T47D (cell line): Measurements from ENCODE around the gene PTGFRN.
"Not testable (repeated sequence)": the region's sequence is repeated elsewhere in the genome, so short reads cannot be mapped to it uniquely, and the experiment has no call there.

Experiments used
- DNase-seq, 2 experiments: peaks; one replicate each; pipeline versions ENCODE4 v3.0.0 to v3.0.0-alpha.2; 2011 to 2012; ENCODE audit warnings: low read depth in 1 of 2, low spot score in 1 of 2
- JUND ChIP-seq: IDR thresholded peaks from 2 replicates; pipeline ENCODE4 v1.6.1; 2012; ENCODE audit warnings: low read depth
- in situ Hi-C: cut with HindIII; loops from 2 replicates; pipeline ENCODE4 v1.10.0; 2016; ENCODE audit warnings: low sequenced_read_pairs, low pct_unique_long_range_greater_than_20kb

Gene PTGFRN

DNA sequence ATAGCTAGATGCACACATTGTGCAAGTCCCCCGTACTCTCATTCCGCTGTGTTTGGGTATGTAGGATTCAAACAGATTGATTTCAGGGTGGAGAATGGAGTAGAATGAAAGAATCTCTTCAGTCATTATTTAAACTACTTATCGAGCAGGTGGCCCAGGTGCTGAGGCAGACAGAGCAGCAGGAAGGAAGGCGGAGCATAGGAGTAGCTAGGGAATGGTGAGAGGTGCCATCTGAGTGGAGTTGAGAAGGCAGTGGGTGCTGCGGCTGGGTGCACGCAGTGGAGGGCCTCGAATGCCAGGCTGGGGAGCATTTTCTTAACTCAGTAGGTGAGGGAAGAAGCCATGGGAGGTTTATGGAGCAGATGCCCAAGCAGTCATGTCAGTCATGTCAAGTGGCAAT lies 46.7 kb downstream of the PTGFRN start:
- TF ChIP-seq JUND: no peak
- no peak for DNase-seq
- in situ Hi-C loops: no loop called here

DNA sequence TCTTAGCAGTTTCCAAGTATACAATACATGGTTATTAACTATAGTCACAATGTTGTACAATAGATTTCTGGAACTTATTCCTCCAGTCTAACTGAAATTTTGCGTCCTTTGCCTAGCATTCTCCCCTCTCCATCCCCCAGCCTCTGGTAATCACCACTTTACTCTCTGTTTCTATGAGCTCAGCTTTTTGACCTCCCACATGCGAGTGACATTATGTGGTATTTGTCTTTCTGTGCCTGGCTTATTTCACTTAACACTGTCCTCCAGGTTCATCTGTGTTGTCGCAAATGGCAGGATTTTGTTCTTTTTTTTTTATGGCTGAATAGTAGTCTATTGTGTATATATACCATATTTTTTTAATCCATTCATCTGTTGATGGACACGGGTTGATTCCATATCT lies 47.9 kb downstream of the PTGFRN start:
- in situ Hi-C loops: no loop called here
- no peak for DNase-seq
- TF ChIP-seq JUND: no peak

DNA sequence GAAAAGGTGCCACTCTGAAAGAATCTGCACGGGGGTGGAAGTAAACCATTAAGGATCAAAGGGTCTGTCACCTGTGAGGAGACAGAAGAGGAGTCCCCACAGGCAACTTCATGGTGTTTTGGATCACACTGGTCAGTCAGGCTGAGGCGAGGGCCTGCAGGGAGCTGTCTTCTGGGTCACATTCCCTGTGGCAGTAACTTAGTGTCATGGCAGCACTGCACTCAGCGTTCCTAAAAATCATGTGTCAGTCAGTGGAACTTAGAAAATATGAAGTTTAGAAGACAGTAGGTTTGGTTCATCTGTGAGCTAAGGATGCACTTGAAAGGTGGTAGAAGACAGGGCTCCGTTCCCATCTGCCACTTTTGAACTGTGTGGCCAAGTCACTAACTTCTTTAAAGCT lies 48.4 kb downstream of the PTGFRN start:
- in situ Hi-C loops: no loop called here
- no peak for TF ChIP-seq JUND
- DNase-seq: no peak

DNA sequence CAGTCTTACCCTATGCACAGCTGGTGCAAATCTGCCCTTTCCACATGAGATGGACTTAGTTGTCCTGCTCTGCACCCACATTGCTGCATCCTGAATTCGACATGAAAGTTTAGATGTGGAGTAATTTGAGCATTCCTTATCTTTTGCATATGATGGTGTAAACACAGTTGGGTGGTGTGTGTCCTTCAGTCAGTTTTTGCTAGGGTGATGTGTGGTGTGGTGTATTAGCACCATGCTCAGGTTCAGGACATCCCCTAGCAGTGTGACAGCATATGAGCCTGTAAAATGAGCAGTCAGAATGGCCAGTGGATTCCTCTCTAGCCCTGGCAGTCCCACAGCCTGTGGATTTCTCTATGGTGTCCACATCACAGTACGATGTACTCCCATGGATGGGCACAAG lies 49.3 kb downstream of the PTGFRN start:
- in situ Hi-C loops: no loop called here
- no peak for TF ChIP-seq JUND
- no peak for DNase-seq

DNA sequence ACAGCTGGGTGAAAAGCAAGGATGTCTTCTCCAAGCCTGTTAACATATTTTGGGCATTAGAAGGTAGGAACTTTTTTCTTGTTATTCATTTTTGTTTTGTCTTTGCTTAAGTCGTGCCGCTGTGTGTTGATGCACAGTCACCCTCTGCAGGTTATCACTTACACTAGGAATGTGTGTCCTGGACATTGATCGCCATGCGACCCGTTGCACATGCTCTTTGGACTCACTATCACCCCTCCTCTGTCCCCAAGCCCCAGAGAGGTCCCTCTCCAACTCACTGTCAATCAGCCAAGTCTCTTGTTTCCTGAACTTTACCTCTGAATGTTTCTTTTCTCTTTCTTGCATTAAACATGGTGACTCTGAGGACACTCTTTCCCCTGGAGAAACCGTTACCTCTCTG lies 51.9 kb downstream of the PTGFRN start:
- DNase-seq: no peak
- no peak for TF ChIP-seq JUND
- in situ Hi-C loops: no loop called here

DNA sequence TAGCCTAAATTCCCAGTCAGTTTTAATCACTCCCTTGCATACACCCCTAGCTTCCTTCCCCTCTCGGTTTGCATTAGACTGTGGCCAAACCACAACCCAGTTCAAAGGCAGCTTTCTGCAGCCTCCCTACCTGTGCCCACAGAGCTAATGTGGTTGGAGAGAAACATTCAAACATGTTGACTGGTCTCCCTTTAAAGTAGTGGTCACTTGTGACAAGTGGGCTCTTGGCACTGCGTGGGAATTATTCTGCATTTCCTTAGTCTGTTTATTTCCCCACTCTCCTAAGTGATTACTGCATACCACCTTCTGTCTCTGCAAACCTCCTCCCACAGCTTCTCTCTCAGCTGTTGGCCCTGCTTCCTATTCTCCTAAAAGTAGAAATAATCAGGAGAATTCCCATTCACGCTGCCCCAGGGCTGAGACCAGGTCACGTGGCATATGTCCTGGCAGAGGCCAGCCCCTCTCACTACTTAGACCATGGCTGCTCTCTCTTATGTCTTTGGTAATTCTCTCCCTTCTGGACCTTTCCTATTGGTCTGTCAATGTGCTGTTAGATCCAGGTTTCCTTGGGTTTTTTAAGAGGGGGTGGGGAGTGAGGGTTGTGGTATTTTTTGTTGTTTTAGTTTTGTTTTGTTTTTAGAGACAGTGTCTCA lies 53.4 kb downstream of the PTGFRN start:
- no peak for TF ChIP-seq JUND
- in situ Hi-C loops: no loop called here
- DNase-seq: no peak

DNA sequence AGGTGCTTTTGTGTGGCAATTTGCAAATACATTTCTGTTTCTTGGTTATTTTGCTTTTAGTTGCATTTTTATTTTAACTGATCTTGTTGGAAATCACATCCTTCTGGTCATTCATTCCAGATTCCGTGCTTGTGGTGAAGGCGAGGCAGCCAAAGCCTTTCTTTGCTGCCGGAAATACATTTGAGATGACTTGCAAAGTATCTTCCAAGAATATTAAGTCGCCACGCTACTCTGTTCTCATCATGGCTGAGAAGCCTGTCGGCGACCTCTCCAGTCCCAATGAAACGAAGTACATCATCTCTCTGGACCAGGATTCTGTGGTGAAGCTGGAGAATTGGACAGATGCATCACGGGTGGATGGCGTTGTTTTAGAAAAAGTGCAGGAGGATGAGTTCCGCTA lies 57.1 kb downstream of the PTGFRN start:
- no peak for DNase-seq
- TF ChIP-seq JUND: no peak
- in situ Hi-C loops: no loop called here

DNA sequence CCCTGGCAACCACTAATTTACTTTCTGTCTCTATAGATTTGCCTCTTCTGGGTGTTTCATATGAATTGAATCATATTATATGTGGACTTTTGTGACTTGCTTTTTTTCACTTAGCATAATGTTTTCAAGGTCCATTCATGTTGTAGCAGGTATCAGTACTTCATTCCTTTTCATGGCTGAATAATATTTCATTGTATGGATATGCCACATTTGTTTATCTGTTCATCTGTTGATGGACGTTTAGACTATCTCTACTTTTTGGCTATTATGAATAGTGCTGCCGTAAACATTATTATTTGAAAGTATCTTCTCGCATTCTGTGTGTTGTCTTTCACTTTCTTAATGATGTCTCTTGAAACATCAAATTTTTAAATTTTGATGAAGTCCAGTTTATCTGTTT lies 59.0 kb downstream of the PTGFRN start:
- no peak for TF ChIP-seq JUND
- in situ Hi-C loops: no loop called here
- DNase-seq: no peak

DNA sequence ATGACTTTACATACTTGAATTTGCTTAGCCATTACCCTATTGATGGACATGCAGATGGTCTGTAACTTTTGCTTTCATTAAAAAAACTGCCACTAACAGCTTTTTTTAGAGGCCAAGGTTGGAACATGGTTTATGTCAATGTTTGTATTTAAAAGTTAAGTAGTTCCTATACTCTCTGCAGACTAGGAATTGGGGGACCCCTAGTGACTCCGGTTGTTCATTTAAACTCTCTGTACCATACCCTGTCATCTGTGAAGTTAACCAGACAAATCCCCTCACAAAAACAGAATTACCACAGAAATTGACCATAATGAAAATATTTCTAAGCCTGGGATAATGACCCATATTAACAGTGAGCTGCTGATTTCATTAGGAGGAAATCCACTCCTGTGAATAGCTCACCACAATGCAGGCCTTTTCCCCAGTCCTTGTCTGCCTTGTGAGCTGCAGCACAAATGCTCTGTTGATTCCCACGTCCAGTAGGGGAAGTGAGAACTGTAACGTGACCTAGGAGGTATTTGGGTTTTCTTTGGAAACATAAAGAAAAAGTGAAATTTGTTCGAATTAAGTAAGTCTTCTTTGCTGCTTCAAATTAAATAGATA lies 61.6 kb downstream of the PTGFRN start:
- no peak for DNase-seq
- TF ChIP-seq JUND: no peak
- in situ Hi-C loops: no loop called here

DNA sequence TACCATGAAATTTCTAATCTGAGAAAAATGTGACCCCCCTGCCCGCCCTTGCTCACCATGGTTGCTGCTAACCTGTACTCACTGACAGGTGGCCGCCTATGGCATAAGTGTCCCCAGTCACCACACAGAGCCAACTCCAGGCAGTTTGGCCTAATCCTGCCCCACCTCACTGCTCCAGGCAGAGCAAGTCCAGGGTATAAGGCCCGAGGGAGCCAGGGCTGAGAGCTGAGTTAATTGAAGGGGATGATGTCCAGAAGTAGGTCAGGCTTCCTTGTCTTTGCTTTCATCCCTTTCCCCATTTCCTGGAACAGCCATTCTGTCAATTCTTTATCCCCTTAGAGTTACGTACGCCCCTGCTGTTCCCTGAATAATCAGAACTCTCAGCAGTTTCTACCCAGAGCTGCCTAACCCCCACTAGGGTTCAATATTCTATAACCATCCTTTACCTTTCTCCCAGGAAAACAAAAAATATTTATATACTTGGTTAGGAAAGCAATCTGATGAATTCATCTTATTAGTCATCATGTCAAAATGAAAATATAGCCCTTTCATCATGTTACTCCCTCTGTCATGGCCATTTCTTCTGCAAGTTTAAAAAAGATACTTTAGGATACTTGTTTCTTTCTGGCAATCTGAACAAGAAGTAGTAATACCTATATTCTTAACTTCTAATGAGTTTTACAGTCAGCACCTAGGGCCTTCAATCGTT lies 62.4 kb downstream of the PTGFRN start:
- TF ChIP-seq JUND: no peak

DNA sequence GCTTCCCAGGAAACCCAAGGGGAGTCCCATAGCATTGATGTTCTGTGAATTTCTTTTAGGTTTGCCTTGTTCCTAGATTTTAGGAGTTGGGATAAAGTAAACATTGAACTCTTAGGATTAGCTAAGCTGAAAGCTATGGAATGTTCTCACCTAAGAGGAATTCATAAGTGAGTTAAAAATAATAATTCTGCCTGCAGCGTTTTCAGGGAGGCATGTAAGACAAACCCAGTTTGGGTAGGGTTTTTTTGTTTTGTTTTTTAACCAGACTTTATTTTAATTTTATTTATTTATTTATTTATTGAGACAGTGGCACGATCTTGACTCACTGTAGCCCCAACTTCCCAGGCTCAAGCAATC lies 62.9 kb downstream of the PTGFRN start:
- peak in 1 of 2 experiments; percentile 30 for DNase-seq
- TF ChIP-seq JUND: no peak
- in situ Hi-C loops: no loop called here

More for the DNA sequence above, 62.4 kb downstream of the PTGFRN start:
- in situ Hi-C loops: no loop called here
- DNase-seq: no peak

DNA sequence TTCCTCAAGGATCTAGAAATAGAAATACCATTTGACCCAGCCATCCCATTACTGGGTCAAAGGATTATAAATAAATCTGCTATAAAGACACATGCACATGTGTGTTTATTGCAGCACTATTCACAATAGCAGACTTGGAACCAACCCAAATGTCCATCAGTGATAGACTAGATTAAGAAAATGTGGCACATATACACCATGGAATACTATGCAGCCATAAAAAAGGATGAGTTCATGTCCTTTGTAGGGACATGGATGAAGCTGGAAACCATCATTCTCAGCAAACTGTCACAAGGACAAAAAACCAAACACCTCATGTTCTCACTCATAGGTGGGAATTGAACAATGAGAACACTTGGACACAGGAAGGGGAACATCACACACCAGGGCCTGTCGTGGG lies 70.6 kb downstream of the PTGFRN start:
- in situ Hi-C loops: not testable (repeated sequence)

DNA sequence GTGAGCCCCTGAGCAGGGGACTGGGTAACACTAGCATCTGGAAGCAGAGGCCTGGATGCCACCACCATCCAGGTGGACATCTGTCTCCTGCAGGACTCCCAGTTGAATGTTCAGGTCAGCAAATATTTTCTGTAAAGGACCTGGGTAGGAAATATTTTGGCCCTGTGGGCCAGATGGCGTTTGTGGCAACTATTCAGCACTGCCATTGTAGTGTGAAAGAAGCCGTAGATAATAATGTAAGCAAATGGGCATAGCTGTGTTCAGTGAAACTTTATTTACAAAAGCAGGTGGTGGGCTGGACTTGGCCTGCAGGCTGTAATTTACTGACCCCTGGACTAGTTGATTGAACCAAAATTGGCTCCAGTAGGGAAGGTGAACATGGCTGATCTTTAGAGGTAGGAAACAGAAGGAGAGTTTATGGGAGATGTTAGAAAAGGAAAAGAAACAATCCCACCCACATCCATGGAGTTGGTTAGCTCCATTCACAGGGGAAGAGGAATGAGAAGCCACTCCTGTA lies 71.9 kb downstream of the PTGFRN start:
- DNase-seq: no peak
- in situ Hi-C loops: no loop called here

More for the DNA sequence above, 70.6 kb downstream of the PTGFRN start:
- DNase-seq: not testable (repeated sequence)

More for the DNA sequence above, 71.9 kb downstream of the PTGFRN start:
- no peak for TF ChIP-seq JUND
